Choroid plexus epithelial cell (primary cell): ENCODE measurements around the gene KCNQ1.

Source experiments
- DNase-seq: peaks from one replicate; pipeline ENCODE4 v3.0.0-alpha.2; 2010; ENCODE audit warnings: low read depth
- H3K4me3 ChIP-seq: 2 replicates; pipeline ENCODE4 v1.5.1; 2011; ENCODE audit warnings: low read depth, mild to moderate bottlenecking, control low read depth, low read length, moderate library complexity
- CTCF ChIP-seq: conservative IDR thresholded peaks from 2 replicates; pipeline ENCODE4 v1.5.1; 2011; ENCODE audit warnings: low read depth, mild to moderate bottlenecking, control low read depth, inconsistent platforms, low read length, moderate library complexity

KCNQ1 gene

GRCh38 chr11:2536440-2536989 lies 91.7 kb downstream of the KCNQ1 start:
- no peak for TF ChIP-seq CTCF
- no peak for DNase-seq
- no peak overlapping the region for H3K4me3 ChIP-seq

DNA sequence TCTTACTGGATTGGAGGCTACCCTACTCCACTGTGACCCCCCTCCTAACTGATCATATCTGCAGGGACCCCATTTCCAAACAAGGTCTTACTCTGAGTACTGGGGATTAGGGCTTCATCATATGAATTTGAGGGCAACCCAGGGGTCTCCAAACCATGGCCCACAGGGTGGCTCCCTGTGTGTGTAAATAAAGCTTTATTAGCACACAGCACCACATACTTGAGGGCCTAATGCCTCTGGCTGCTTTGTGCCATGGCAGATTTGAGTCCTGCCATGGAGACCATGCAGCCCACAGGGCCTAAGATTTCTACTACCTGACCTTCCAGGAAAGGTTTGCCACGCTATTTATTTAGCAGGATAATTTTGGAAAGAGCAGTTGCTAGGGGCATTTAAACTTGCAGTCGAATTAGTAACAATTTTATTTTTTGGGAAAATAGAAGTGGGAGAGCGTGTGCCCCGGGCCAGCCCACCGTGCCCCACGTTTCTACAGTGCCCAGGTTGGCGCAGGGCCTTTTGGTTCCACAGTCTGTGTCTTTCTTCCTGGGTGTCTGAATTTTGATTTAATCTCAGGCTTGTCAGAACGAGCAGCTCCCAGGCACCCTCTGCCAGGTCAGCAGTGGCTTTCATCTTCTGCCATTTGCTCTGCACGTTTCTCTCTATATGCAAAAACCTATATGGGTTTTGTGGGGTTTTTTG lies 92.3 kb downstream of the KCNQ1 start:
- DNase-seq = no peak
- H3K4me3 ChIP-seq = no peak overlapping the region
- TF ChIP-seq CTCF = no peak

GRCh38 chr11:2537896-2538724 lies 93.3 kb downstream of the KCNQ1 start:
- no peak for TF ChIP-seq CTCF
- H3K4me3 ChIP-seq = no peak overlapping the region
- DNase-seq = no peak

GRCh38 chr11:2538951-2539350 lies 94.1 kb downstream of the KCNQ1 start:
- no peak overlapping the region for H3K4me3 ChIP-seq
- no peak for DNase-seq
- no peak for TF ChIP-seq CTCF

DNA sequence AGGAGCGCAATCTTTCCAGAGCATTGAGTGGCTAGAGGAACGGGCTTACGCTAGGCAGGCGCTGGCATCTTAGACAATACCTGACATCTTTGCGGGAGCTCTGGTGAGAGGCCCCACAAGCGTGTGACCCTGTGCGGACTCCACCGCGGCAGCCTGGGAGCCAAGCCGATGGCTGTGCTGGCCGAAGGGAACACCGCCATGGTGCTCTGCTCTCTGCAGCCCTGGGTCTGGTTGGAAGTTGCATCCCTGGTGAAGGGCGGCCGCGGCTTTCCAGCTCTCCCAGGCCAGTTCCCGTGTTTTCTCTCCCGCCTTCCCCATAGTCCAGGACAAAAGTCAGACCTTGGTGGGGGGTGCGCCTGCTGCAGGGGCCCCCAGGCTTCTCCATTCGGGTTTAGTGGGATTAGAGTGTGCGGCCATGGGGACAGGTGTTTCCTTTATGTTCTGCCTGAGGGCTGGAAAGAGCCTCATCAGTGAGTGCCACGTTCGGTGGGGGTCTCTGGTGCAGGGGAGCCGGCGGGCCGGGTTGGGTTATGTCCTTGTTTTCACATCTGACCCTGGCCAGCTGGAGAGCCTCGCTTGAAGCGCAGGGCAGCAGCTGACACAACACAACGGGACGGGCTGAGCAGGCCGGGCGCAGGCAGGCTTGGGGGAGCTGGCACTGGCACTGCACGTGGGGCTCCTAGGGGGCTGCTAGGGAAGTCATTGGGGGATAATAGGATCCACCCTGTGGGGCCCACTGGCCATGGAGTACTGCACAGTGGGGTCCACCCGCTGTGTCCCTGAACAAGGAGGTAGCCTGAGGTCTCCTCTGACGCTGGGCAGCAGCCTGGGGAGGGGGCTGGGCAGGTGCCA lies 94.8 kb downstream of the KCNQ1 start:
- H3K4me3 ChIP-seq = no peak overlapping the region
- no peak for TF ChIP-seq CTCF
- no peak for DNase-seq

DNA sequence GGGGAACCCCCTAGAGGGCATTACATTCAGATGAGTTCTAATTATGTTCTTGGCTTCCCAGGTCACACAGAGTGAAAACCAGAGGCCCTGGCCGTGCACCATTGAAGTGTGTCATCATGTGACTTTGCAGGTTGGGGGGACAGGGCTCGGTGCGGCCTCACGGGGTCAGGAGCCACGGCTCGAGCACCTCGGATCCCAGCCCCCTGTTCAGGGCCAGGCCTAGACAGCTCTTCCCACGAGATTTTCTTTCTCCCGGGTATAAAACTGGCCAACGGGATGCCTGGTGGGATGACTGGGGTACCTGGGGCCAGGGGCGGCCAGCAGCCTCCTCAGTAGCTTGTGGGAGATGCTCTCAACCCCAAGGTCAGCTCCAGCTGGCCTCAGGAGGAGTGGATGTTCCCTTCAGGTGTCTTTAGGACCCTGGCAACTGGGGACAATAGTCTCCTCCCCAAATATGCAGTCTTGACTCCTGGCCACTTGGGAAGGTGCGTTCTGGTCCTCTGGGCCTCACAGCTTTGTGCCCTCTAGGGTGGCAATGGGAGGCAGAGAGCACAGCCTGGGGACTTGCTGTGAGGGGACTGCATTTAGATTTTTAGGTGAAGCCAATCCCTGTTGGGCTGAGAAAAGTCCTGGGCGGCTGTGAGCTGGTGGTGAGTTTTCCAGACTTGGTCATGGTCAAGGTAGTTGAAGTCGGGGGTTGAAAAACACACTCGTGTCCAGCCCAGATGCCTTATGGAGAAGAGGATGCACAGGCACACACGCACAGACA lies 95.6 kb downstream of the KCNQ1 start:
- DNase-seq = no peak
- TF ChIP-seq CTCF = no peak
- H3K4me3 ChIP-seq = no peak overlapping the region
